Non-pigmented ciliary epithelial cell (primary cell): ENCODE results near the gene NPTX1.

Experiments used
- DNase-seq: peaks from one replicate; pipeline ENCODE4 v3.0.0-alpha.2; 2010; ENCODE audit warnings: low read depth

NPTX1 gene

GRCh38 chr17:80426671-80427326 lies 49.6 kb downstream of the NPTX1 start:
- no peak for DNase-seq

- DNase-seq: no peak
Measured at GRCh38 chr17:80425835-80426426, 50.5 kb downstream of the NPTX1 start.

- no peak for DNase-seq
Measured at GRCh38 chr17:80424878-80425765, 51.3 kb downstream of the NPTX1 start.

- no peak for DNase-seq
Measured at GRCh38 chr17:80424261-80424660, 52.1 kb downstream of the NPTX1 start.

GRCh38 chr17:80423536-80424225 lies 52.7 kb downstream of the NPTX1 start:
- DNase-seq: no peak

- DNase-seq: no peak
Measured at GRCh38 chr17:80422981-80423380, 53.4 kb downstream of the NPTX1 start.

- no peak for DNase-seq
Measured at GRCh38 chr17:80422276-80422675, 54.1 kb downstream of the NPTX1 start.

GRCh38 chr17:80421381-80422090 lies 54.9 kb downstream of the NPTX1 start:
- DNase-seq: no peak

GRCh38 chr17:80419255-80419654 lies 57.2 kb downstream of the NPTX1 start:
- DNase-seq: no peak

- DNase-seq: no peak
Measured at GRCh38 chr17:80418589-80418988, 57.8 kb downstream of the NPTX1 start.
